WTC11 (cell line): ENCODE data around the gene TLE5. TPM values are rescaled to one million over a fixed set of nuclear protein-coding genes. Genes with fewer than 3 reads are reported as not detected.

ENCODE experiments used
- ATAC-seq: fragments of 200-7000 bp; cut with Tn5 transposase; 2 replicates; pipeline ENCODE4 v1.10.0; 2021; ENCODE audit warnings: mild to moderate bottlenecking, moderate library complexity
- CTCF ChIA-PET: fragments of 300-600 bp; sonication (Branson Sonifier 250); formaldehyde crosslinking; loops from one replicate; lab custom pipeline; 2021; ENCODE audit warnings: antibody characterized with exemption; lab: Charles Lee
- POLR2A ChIA-PET: fragments of 350-600 bp; sonication (Branson Sonifier 250); formaldehyde crosslinking; loops from one replicate; lab custom pipeline; 2021; ENCODE audit warnings: antibody characterized with exemption; lab: Charles Lee
- DNase-seq: peaks from one replicate; pipeline ENCODE4 v3.0.0; 2021; ENCODE audit warnings: low spot score
- H3K27ac Mint-ChIP-seq: 2 replicates; pipeline ENCODE4 v1.8.0; 2021; ENCODE audit warnings: mixed read lengths
- H3K27me3 Mint-ChIP-seq: 2 replicates; pipeline ENCODE4 v1.8.0; 2021; ENCODE audit warnings: low read depth, mild to moderate bottlenecking, moderate library complexity, mixed read lengths
- H3K36me3 Mint-ChIP-seq: 2 replicates; pipeline ENCODE4 v1.8.0; 2021; ENCODE audit warnings: mixed read lengths
- H3K4me1 Mint-ChIP-seq: 2 replicates; pipeline ENCODE4 v1.8.0; 2022; ENCODE audit warnings: mixed read lengths
- H3K4me3 Mint-ChIP-seq: 2 replicates; pipeline ENCODE4 v1.8.0; 2021; ENCODE audit warnings: mild to moderate bottlenecking, moderate library complexity, mixed read lengths
- H3K9me3 Mint-ChIP-seq: 2 replicates; pipeline ENCODE4 v1.8.0; 2021; ENCODE audit warnings: mixed read lengths
- CBFB ChIP-seq: sonication (generic); formaldehyde crosslinking; IDR thresholded peaks from 2 replicates; pipeline ENCODE4 v1.8.1; 2022; ENCODE audit warnings: mild to moderate bottlenecking, low read depth, missing genetic modification reagents
- CREB1 ChIP-seq: sonication (generic); formaldehyde crosslinking; IDR thresholded peaks from 2 replicates; pipeline ENCODE4 v1.8.0; 2023; ENCODE audit warnings: mild to moderate bottlenecking, missing genetic modification reagents
- E2F4 ChIP-seq: sonication (generic); formaldehyde crosslinking; IDR thresholded peaks from 2 replicates; pipeline ENCODE4 v1.8.1; 2022; ENCODE audit warnings: low read depth, mild to moderate bottlenecking, moderate library complexity, missing genetic modification reagents, borderline replicate concordance
- EMX1 ChIP-seq: fragments of 250-450 bp; sonication (Bioruptor Pico); IDR thresholded peaks from 2 replicates; pipeline ENCODE4 v1.8.0; 2021; ENCODE audit warnings: mild to moderate bottlenecking
- FOXJ3 ChIP-seq: sonication (generic); formaldehyde crosslinking; IDR thresholded peaks from 2 replicates; pipeline ENCODE4 v1.9.0; 2021; ENCODE audit warnings: missing genetic modification reagents, mild to moderate bottlenecking, borderline replicate concordance
- FOXP1 ChIP-seq: sonication (generic); formaldehyde crosslinking; IDR thresholded peaks from 2 replicates; pipeline ENCODE4 v1.8.0; 2022; ENCODE audit warnings: missing genetic modification reagents, mild to moderate bottlenecking, moderate library complexity, borderline replicate concordance
- GABPB1 ChIP-seq: sonication (generic); formaldehyde crosslinking; IDR thresholded peaks from 2 replicates; pipeline ENCODE4 v1.8.1; 2023; ENCODE audit warnings: mild to moderate bottlenecking, missing genetic modification reagents
- GRHL2 ChIP-seq: fragments of 250-450 bp; sonication (Bioruptor Pico); IDR thresholded peaks from 2 replicates; pipeline ENCODE4 v1.8.0; 2022; ENCODE audit warnings: mild to moderate bottlenecking, moderate library complexity; ENCODE audit not compliant: insufficient replicate concordance, severe bottlenecking
- JAZF1 ChIP-seq: fragments of 250-450 bp; sonication (Bioruptor Pico); IDR thresholded peaks from 2 replicates; pipeline ENCODE4 v1.9.0; 2021; ENCODE audit warnings: moderate library complexity, mild to moderate bottlenecking, inconsistent platforms
- MLX ChIP-seq: sonication (generic); formaldehyde crosslinking; IDR thresholded peaks from 2 replicates; pipeline ENCODE4 v1.8.1; 2023; ENCODE audit warnings: mild to moderate bottlenecking, missing genetic modification reagents, moderate library complexity
- NR1H2 ChIP-seq: sonication (generic); formaldehyde crosslinking; IDR thresholded peaks from 2 replicates; pipeline ENCODE4 v1.9.0; 2021; ENCODE audit warnings: mild to moderate bottlenecking, moderate library complexity, missing genetic modification reagents
- NR2C2 ChIP-seq: sonication (generic); formaldehyde crosslinking; IDR thresholded peaks from 2 replicates; pipeline ENCODE4 v1.8.0; 2022; ENCODE audit warnings: mild to moderate bottlenecking, missing genetic modification reagents
- OVOL2 ChIP-seq: fragments of 250-450 bp; sonication (Bioruptor Pico); IDR thresholded peaks from 2 replicates; pipeline ENCODE4 v1.9.0; 2021; ENCODE audit warnings: mild to moderate bottlenecking, borderline replicate concordance
- SMAD3 ChIP-seq: sonication (generic); formaldehyde crosslinking; IDR thresholded peaks from 2 replicates; pipeline ENCODE4 v1.8.0; 2022; ENCODE audit warnings: missing genetic modification reagents, mild to moderate bottlenecking, borderline replicate concordance
- USF2 ChIP-seq: sonication (generic); formaldehyde crosslinking; IDR thresholded peaks from 2 replicates; pipeline ENCODE4 v1.8.1; 2023; ENCODE audit warnings: mild to moderate bottlenecking, missing genetic modification reagents, moderate library complexity
- ZBTB43 ChIP-seq: sonication (generic); formaldehyde crosslinking; IDR thresholded peaks from 2 replicates; pipeline ENCODE4 v1.8.1; 2023; ENCODE audit warnings: mild to moderate bottlenecking, missing genetic modification reagents
- ZMAT4 ChIP-seq: fragments of 250-450 bp; sonication (Bioruptor Pico); IDR thresholded peaks from 2 replicates; pipeline ENCODE4 v1.9.0; 2021; ENCODE audit warnings: mild to moderate bottlenecking
- ZNF317 ChIP-seq: sonication (generic); formaldehyde crosslinking; IDR thresholded peaks from 2 replicates; pipeline ENCODE4 v1.8.1; 2023; ENCODE audit warnings: low read depth, mild to moderate bottlenecking, moderate library complexity, missing genetic modification reagents, borderline replicate concordance
- ZNF423 ChIP-seq: fragments of 250-450 bp; sonication (Bioruptor Pico); IDR thresholded peaks from 2 replicates; pipeline ENCODE4 v2.1.2; 2022; ENCODE audit warnings: mild to moderate bottlenecking, moderate library complexity
- ZSCAN18 ChIP-seq: fragments of 250-450 bp; sonication (Bioruptor Pico); IDR thresholded peaks from 2 replicates; pipeline ENCODE4 v2.1.2; 2022; ENCODE audit warnings: mild to moderate bottlenecking, moderate library complexity
- total RNA-seq: library from RNA; stranded (reverse); gene quantifications from 3 replicates; pipeline ENCODE4 v1.2.3, GENCODE V29; 2021
- TF ChIP-seq, protein P1 (sequence below): fragments of 250-450 bp; sonication (Bioruptor Pico); IDR thresholded peaks from 2 replicates; pipeline ENCODE4 v1.9.0; 2021; ENCODE audit warnings: mild to moderate bottlenecking

TLE5 gene
- total RNA-seq, 1 experiment from 2014 or later, result 246 TPM

DNA sequence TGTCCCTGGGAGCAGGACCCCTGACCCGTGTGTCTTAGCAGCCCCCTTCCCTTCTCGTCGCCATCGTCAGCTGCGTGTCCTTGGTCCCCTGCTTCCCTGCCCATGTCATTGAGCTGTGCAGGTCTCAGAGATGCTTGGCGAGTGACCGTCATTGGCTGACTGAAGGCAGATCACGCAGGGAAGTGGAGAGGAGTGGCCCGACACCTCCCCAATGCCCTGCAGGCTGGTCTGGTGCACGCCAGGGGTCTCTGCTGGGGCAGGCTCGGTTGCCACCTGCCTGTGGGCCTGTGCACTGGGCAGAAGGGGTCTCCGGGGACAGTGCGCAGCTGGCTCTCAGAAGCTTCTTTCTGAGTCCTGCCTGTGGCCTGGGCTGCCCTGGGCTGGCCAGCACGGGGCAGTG, 38.0 kb upstream of the TLE5 start (continued):
- no peak for TF ChIP-seq ZSCAN18
- TF ChIP-seq SMAD3 (CRISPR knock-in tag), result no peak
- no peak for TF ChIP-seq USF2 (CRISPR knock-in tag)

DNA sequence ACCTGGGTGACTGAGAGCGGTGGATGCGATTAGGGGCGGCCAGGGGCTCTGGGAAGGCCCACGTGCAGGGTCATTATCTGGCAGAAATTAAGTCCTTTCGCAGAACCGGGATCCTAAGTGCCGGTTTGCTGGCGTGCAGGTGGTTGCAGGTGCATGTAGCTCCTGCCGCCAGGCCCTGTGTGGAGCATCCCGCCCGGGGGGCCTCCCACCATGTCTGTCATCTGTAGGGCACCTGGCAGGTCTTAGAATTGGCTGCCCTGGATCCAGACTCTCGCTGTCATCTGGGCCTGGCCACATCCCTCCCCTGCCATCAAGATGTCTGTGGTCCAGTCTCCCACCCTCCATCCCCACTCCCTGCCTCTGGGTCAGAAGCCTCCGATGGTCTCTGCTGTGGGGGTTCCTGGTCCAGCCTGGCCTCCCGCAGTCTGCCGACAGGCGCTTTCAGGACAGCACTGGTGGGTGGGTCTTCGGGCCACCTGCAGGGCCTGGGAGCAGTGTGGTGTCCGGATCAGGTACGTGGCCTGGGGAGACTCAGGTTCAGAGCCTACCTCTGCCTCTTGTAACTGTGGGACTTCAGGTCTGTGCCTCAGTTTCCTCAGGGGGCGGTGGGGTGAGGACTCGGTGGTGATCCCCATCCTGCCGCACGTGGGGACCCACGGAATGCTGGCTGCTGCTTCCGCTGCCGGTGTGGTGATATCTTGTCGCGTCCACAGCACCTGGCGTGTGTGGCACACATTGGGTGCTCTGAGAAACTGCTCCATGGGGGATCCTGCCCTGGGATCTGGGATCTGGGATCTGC, 37.3 kb upstream of the TLE5 start:
- no peak for DNase-seq
- 0 out of 2 replicates have a peak overlapping the region, but pooled peaks have one; percentile 69 for H3K27ac Mint-ChIP-seq
- POLR2A ChIA-PET, result no interaction called here

More for the DNA sequence above, 37.3 kb upstream of the TLE5 start:
- no peak for ATAC-seq
- no peaks in the 10 kb centered on the region for H3K27me3 Mint-ChIP-seq
- CTCF ChIA-PET, result interaction anchor here (0.6 to 1.3 kb wide), 3 partner anchors 9 to 137 kb away, joined by 4 to 7 read pairs (median 4); no protein-coding TSS in a partner anchor
- no peaks in the 10 kb centered on the region for H3K9me3 Mint-ChIP-seq
- H3K4me1 Mint-ChIP-seq, result peaks cover 20% of the 10 kb centered on the region
- TF ChIP-seq OVOL2 (CRISPR knock-in tag) (no peak), ZNF423 (CRISPR knock-in tag) (no peak), ZBTB43 (CRISPR knock-in tag) (no peak), CBFB (no peak), ZMAT4 (CRISPR knock-in tag) (no peak), FOXJ3 (CRISPR knock-in tag) (no peak), JAZF1 (CRISPR knock-in tag) (no peak), NR2C2 (CRISPR knock-in tag) (no peak), ZNF317 (CRISPR knock-in tag) (no peak), SMAD3 (CRISPR knock-in tag) (no peak), GABPB1 (CRISPR knock-in tag) (no peak), CREB1 (CRISPR knock-in tag) (no peak), E2F4 (CRISPR knock-in tag) (no peak), EMX1 (CRISPR knock-in tag) (no peak), GRHL2 (CRISPR knock-in tag) (no peak), FOXP1 (CRISPR knock-in tag) (no peak), MLX (CRISPR knock-in tag) (no peak), NR1H2 (CRISPR knock-in tag) (no peak)
- TF ChIP-seq, protein P1, sequence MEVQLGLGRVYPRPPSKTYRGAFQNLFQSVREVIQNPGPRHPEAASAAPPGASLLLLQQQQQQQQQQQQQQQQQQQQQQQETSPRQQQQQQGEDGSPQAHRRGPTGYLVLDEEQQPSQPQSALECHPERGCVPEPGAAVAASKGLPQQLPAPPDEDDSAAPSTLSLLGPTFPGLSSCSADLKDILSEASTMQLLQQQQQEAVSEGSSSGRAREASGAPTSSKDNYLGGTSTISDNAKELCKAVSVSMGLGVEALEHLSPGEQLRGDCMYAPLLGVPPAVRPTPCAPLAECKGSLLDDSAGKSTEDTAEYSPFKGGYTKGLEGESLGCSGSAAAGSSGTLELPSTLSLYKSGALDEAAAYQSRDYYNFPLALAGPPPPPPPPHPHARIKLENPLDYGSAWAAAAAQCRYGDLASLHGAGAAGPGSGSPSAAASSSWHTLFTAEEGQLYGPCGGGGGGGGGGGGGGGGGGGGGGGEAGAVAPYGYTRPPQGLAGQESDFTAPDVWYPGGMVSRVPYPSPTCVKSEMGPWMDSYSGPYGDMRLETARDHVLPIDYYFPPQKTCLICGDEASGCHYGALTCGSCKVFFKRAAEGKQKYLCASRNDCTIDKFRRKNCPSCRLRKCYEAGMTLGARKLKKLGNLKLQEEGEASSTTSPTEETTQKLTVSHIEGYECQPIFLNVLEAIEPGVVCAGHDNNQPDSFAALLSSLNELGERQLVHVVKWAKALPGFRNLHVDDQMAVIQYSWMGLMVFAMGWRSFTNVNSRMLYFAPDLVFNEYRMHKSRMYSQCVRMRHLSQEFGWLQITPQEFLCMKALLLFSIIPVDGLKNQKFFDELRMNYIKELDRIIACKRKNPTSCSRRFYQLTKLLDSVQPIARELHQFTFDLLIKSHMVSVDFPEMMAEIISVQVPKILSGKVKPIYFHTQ, result no peak
- H3K4me3 Mint-ChIP-seq, result no peak overlapping the region
- H3K36me3 Mint-ChIP-seq, result no peaks in the 10 kb centered on the region
